ENCODE measurements around the gene ETV6.

ETV6 gene

GRCh38 chr12:11718105-11718504 is 68.6 kb downstream of the ETV6 start:
- DNase-seq (ENCODE audit: low read depth), result no peak

- no peak for DNase-seq (ENCODE audit: low read depth)
These were observed 69.3 kb downstream of the ETV6 start for GRCh38 chr12:11718768-11719253.

DNA sequence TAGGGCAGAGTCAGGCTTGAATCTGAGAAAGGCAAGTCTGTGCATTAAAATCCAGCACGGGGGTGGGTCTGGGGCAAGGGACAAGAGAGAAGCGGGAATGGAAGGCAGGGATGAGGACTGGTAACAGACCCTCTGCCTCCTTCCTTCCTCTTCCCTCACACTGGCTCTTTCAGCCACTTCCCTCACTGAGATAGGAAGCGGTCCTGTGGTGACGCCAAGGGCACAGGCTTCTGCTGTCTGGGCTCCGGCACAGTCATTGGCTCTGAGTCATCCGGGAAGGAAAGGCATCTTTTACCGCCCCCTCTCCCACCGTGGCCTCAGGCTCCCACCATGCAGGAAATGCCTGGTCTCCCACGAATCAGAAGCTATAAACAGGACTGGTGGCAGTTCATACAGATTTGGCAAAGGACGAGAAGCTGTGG is 70.2 kb downstream of the ETV6 start:
- no peak for DNase-seq (ENCODE audit: low read depth)

- no peak for DNase-seq (ENCODE audit: low read depth)
These were observed 72.6 kb downstream of the ETV6 start for GRCh38 chr12:11722071-11722470.

GRCh38 chr12:11722578-11723138 is 73.2 kb downstream of the ETV6 start:
- DNase-seq (ENCODE audit: low read depth), result no peak

DNA sequence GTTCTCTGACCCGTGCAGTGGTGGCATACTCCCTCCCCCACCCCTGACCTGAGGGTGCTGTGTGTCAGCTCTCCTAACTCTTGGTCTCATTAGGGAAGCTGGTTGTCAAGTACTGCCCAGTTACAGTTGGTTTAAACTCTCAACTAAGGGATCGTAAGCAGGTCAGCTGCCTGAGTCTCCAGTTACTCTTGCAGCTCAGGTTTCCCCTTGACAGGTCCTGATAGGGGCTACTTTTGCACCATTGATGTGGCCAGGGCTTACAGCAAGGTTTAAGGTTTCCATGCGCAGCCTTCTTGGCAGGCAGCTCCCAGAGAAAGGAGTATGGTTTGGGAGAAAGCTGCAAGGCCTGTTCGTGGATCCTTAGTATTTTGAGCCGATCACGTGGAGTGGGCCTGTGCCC is 74.5 kb downstream of the ETV6 start:
- no peak for DNase-seq (ENCODE audit: low read depth)

DNA sequence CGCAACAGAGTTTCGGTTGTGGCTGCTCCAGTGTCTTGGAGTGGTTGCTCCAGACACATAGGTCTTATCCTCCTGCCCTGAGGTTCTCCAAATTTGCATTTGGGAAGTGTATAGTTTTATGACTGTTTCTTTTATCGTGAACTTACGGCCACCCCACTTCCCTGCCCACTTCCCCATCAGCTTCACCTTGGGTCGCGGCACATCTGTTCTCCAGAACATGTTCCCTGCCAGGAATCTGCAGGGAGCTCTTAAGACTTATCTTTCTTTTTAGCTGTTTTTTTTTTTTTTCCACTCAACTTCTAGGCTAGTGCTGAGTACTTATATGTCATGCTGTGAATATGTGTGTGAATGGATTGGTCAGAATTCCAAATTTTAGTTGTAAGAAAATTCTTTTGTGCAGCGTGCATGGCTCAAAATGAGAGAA is 75.4 kb downstream of the ETV6 start:
- no peak for DNase-seq (ENCODE audit: low read depth)

DNA sequence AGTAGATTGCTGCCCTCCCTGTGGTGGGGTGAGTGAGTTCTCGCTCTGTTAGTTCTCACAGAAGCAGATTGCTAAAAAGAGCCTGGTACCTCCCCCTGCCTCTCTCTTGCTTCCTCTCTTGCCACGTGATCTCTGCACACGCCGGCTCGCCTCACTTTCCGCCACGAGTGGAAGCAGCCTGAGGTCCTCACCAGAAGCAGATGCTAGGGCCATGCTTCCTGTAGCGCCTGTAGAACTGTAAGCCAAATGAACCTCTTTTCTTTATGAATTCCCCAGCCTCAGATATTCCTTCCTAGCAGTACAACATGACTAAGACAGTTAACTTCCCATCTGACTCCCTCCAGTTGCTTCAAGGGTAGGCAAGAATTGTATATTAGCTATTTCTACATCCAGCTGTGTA is 76.2 kb downstream of the ETV6 start:
- DNase-seq (ENCODE audit: low read depth), result no peak

GRCh38 chr12:11726659-11727058 is 77.2 kb downstream of the ETV6 start:
- no peak for DNase-seq (ENCODE audit: low read depth)

GRCh38 chr12:11727133-11727664 is 77.7 kb downstream of the ETV6 start:
- DNase-seq (ENCODE audit: low read depth), result peak; percentile 13

DNA sequence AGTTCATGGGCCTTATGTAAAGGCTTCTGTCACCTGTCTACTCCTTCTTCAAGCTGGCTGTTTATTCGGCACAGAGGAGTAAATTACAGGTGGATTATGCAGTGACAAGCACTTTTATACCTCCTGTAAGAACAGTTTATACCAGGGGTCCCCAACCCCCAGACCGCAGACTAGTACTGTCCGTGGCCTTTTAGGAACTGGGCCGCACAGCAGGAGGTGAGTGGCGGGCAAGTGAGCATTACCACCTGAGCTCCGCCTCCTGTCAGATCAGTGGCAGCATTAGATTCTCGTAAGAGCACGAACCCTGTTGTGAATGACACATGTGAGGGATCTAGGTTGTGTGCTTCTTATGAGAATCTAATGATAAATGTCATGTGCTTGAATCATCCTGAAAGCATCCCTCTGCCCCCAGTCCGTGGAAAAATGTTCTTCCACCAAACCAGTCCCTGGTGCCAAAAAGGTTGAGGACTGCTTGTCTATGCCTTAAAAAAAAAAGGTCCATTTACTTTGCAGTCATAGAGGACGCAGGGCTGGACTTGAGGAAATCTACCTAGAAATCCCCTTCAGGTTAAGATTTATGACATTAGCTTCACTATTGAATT is 78.8 kb downstream of the ETV6 start:
- DNase-seq (ENCODE audit: low read depth), result no peak

- DNase-seq (ENCODE audit: low read depth), result no peak
These were observed 79.5 kb downstream of the ETV6 start for GRCh38 chr12:11729008-11729407.

GRCh38 chr12:11729439-11730150 is 80.1 kb downstream of the ETV6 start:
- no peak for DNase-seq (ENCODE audit: low read depth)

DNA sequence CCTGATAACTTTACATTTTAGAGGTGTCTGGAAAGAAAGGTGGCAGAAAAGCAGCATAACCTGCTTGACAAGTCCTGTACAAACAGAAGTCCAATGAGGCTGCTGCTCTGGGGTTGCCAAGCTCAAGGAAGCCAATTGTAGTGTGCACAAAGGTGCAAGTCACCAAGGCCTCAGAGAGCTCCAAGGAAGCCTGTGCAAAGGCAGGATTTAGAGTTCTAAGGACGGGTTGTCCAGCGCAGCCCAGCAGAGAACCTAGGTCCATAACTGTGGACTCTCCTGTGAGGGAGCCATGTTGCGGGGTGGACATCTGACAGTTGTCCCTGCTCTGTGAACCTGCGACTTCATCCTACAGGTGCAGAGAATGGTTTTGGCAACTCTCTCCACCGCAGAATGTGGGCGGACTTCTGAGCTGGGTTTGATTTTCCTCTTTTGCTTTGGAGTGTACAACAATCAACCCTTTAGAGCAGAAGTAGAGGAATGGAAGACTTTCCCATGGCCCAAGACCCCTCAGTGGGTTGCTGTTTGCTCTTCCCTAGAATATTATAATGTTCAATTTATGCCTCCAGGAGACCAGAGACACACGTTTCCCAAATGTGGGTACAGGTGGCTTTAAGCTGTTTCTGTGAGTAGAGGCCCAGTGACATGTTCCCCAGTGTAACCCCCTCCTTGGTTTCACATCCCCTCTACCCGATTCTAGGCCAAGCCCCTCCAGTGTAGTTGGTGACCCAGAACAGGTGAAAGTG is 81.0 kb downstream of the ETV6 start:
- DNase-seq (ENCODE audit: low read depth), result no peak

DNA sequence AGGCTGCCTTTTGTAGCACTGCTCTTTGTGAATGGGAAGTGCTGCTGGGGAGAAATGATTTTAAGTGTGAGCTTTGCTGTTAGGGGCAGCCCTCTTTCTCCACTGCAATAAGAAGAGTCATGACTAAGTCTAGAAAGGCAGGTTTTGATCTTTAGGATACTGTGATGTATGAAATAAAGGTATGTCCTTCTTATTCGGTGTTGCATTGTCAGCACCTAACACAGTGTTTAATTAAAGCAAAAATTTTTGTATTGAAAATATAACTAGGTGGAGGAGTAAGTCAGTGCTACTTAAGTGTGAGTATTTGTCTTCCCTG is 81.5 kb downstream of the ETV6 start:
- DNase-seq (ENCODE audit: low read depth), result no peak

DNA sequence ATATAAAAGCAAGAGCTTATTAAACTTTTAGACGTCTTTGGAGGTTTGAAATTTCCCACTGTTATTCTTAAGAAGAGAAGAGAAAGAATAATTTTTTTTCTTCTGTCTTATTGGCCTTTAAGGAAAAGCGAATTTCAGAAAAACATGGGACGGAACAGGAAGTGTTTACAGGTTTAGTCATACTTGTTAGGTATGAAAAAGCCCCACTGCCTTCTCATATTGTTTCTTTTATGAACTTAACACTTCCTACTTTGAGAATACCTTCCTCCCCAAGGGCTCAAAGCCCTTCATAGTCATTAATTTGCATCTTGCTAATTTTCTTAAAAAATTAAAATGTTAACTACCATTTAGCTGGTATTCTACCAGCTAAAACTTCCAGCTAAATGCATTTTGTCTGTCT is 82.0 kb downstream of the ETV6 start:
- DNase-seq (ENCODE audit: low read depth), result no peak

- no peak for DNase-seq (ENCODE audit: low read depth)
These were observed 82.5 kb downstream of the ETV6 start for GRCh38 chr12:11732023-11732422.

- no peak for DNase-seq (ENCODE audit: low read depth)
These were observed 83.2 kb downstream of the ETV6 start for GRCh38 chr12:11732715-11733114.

DNA sequence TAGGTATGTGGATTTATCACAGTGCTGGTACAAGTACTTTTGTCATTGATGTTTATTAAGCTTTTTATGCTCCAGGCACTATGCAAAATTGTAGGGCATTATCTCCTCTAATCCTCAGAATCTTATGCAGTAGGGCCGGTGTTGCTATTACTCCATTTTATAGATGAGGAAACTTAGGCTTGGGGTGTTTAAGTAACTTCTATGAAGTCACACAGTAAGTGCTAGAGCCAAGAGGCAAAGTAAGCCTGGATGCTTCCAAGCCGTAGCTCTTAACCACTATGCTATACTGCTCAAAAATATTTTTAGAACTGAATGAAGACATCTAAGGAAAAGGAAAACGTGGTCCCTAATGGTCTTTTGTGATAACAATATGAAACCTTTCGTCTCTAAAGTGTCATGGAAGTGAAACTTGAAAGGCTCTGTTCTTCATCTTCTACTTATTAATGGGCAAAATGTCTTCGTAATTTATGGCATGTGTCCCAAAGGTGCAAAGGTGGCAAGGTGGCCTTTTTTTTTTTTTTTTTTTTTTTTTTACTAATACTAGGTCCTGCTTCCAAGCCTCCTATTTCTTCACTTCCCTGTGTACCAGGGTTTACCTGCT is 85.2 kb downstream of the ETV6 start:
- no peak for DNase-seq (ENCODE audit: low read depth)

GRCh38 chr12:11738450-11738849 is 89.0 kb downstream of the ETV6 start:
- DNase-seq (ENCODE audit: low read depth), result no peak

DNA sequence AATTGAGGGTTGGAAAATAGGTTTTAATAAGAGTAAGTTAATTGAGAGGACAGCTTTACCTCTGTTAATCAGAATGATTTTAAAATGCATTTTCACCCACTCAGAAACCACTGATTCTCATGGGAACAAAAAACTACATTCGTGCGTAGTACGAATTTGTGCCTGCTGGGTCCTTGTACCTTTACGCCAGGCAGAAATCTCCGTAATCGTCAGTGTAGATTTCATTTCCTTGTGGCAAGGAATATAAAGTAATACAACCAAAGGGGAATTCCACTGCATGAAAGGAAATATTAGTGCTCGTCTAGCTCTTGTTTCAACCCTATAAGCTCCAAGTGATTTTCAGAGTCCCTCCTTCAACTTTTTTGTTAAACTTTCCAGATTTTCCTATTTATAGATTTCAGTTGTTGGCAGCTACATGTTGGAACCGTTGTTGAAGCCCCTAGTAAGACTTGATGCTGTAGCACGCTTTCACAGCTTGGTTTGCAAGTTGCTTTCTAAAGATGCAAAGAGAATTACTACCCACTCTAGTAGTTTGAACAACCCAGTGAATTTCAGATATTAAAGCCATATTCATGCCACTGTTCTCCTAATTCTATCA is 90.6 kb downstream of the ETV6 start:
- no peak for DNase-seq (ENCODE audit: low read depth)

Measured in activated T-helper 1 cell treated with Interleukin-2 at 50 U/mL for 16 hours (primary cell).